ENCODE measurements around the gene MB21D2.

MB21D2 gene

GRCh38 chr3:192833177-192833890, 84.3 kb downstream of the MB21D2 start:
- DNase-seq (ENCODE audit: low spot score) = peak; percentile 43

GRCh38 chr3:192831801-192832347, 85.8 kb downstream of the MB21D2 start:
- no peak for DNase-seq (ENCODE audit: low spot score)

GRCh38 chr3:192831111-192831644, 86.5 kb downstream of the MB21D2 start:
- peak; percentile 59 for DNase-seq (ENCODE audit: low spot score)

DNA sequence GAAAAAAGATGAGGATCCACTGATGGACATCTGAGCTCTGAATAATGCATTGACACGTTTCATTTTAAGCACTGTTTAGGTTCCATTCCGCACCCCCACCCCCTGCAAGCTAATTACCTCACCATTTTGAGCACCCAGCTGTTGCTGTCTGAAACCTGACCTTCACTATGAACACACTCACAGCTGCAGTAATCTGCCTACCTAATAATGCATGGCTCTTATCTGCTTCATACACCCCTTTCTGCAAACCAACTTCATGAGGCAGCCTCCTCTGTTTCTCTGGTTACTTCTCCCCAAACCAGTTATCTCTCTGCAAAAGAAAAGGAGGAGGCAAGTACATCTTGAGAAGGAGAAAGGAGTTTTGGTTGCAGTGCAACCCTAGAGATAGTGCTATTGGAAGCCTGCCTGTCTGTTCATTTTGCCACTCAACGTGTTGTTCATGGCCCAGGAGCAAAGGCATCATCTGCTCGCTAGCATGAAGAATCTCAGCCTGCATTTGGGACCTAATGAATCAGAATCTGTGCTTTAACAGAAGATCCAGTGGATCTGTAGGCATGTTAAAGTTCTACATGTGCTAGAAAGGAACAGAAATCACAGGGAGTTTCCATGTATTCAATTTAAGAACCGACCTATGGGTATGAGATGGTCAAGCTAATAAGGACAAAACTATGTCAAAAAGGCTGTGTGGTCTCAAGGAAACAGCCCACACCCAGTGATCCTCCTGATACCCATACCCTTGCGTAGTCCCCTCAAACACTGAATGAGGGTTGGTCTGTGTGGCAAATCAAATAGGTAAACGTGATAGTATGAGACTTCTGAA, 87.2 kb downstream of the MB21D2 start:
- no peak for DNase-seq (ENCODE audit: low spot score)

DNA sequence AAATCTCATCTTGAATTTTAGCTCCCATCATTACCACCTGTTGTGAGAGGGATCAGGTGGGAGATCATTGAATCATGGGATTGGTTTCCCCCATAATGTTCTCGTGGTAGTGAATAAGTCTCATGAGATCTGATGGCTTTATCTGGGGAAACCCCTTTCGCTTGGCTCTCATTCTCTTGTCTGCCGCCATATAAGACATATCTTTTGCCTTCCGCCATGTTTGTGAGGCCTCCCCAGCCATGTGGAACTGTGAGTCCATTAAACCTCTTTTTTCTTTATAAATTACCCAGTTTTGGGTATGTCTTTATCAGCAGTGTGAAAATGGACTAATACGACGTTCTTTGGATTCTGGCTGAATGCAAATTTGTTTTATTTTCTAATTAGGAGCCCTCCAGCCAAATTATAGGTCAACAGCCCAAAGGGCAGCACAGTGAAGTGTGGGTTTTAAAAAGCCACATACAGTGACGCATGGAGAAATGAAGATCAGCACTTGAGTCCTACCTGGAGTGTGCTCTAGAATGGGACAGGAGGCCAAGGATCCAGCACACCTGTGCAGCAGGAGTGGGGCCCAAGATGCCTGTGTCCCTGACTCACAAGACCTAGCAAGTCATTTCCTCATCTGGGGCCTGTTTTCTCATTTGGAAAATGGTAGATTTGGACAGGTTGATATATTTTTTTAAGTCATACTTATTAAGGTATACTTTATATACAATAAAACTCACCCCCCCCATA, 89.6 kb downstream of the MB21D2 start:
- no peak for DNase-seq (ENCODE audit: low spot score)

- DNase-seq (ENCODE audit: low spot score) = no peak
These were observed 90.4 kb downstream of the MB21D2 start for GRCh38 chr3:192827208-192827607.

DNA sequence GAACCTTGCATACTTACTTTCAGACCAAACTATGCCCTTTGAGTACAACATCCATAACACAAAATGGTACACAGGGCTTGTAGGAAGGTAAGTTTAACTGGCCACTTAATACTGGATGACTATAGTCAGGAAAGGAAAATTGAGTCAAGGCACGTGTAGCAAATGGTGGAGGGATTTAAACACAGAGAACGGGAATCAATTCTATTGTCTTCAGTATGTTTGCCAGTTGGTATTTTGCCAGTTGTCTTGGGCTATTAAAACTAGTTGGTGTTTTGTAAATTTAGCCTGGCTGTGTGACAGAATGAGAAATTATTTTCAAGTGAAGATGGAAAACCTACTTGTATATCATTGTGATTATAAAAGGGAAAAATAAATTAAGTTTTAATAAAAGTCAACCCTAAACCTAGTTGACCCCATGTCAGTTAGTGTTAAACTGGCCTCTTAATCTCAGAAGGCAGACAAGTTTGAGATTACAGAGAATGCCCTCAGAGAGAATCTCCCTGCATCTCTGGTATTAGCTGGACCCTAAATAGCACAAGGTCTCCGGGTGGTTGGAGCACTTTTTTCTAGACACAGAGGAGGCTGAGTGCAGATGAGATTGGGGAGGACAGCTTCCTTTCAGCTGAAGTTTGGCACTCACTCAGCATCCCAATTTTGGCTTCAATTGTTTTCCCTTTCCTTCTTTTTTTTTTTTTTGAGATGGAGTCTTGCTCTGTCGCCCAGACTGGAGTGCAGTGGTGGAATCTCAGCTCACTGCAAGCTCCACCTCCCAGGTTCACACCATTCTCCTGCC, 91.2 kb downstream of the MB21D2 start:
- DNase-seq (ENCODE audit: low spot score) = no peak

GRCh38 chr3:192825657-192826200, 91.9 kb downstream of the MB21D2 start:
- DNase-seq (ENCODE audit: low spot score) = peak; percentile 17

- DNase-seq (ENCODE audit: low spot score) = no peak
These were observed 92.4 kb downstream of the MB21D2 start for GRCh38 chr3:192825216-192825615.

DNA sequence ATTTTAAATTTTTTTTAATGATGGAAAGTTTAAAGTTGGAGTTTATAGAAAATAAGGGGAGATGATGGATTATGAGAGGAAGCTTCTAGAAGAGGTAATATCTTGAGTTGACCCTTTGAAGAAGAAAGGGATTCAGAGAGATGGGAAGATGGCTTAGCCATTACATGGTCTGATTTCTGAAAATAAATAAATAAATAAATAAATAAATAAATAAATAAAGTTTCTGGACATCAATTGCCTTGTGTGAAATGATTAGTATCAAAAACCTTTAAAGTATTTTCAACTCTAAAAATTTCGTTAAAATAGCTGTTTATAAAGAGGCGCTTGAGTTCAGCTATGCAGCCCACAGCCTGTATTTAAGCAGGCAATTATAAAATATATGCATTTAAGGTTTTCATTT, 93.3 kb downstream of the MB21D2 start:
- no peak for DNase-seq (ENCODE audit: low spot score)

GRCh38 chr3:192821161-192821560, 96.5 kb downstream of the MB21D2 start:
- no peak for DNase-seq (ENCODE audit: low spot score)

- no peak for DNase-seq (ENCODE audit: low spot score)
These were observed 97.5 kb downstream of the MB21D2 start for GRCh38 chr3:192820161-192820560.

DNA sequence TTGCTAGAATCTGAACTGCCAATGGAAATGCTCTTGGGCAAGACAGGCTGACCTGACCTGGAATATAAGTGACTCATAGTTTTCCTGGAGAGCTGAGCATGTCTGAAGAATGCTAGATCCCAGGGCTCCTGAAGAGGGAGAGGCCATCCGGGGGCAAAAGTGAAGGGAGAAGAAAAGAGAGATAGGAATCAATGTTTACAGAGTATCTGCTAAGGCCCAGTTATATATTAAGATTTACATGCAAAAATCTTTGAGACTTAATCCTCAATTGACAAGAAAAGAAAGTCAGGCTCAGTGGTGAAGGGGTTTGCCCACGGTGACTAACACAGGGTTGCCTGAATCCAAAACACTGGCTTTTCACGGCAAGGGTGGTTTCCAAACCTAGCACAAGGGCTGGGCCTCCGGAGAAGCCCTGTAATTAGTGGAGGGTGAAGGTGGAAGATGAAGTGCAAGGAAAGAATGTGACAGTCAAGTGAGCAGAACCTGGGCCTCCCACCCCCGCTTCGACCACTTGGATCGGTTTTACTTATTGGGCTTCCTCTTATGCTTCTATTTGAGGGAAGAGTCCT, 98.6 kb downstream of the MB21D2 start:
- DNase-seq (ENCODE audit: low spot score) = peak; percentile 82

DNA sequence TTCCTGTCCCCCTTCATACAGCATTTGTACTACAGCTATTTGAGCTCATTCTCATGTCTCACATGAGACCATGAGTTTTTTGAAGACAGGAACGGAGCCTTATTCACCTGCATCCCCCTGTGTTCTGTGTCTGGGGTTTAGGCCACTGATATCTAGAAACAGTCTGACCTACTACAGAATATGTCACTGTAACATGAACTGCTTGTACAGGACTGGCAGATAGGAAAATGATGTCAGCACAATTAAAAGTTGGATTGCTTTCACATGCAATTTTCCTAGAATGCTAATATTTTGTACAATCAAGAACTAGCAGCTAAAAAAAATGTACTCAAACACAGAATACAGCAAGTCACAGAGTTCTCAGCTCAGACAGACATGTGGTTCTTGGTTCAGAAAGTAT, 99.5 kb downstream of the MB21D2 start:
- DNase-seq (ENCODE audit: low spot score) = no peak

DNA sequence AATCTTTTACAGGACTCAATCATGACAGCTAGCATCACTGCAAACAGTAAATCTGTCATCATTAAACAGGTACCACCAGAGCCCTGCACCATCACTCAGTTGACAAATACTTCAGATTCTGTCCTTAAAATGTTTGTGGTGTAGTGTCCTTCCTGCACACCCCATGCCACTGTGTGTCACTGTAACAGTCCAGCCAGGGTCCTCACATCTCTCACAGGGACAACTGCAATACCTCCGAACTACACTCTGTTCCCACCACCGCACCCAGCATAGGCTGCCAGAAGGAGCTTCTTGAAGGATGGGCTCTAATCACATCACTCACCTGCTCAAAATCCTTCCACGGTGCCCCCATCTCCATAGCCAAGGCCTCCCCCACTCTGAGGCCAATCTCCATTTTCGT, 100.2 kb downstream of the MB21D2 start:
- DNase-seq (ENCODE audit: low spot score) = no peak

DNA sequence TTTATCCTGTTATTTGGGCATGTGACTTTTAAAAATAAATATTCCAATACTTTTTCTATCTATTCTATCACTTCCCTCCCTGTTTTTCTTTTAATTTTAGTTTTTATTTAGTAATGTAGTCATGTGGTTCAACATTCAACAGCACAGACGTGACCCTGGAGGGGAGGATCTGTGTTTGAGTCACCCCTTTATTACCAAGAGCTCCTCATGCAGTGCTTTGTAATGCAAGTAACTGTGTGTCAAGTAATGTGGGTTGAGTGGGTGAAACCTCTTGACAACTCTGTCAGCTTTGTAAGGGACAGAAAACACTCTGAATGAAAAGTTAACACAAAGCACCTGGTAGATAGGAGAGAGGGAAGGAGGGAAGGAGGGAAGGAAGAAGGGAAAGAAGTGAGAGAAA, 100.6 kb downstream of the MB21D2 start:
- peak; percentile 41 for DNase-seq (ENCODE audit: low spot score)

DNA sequence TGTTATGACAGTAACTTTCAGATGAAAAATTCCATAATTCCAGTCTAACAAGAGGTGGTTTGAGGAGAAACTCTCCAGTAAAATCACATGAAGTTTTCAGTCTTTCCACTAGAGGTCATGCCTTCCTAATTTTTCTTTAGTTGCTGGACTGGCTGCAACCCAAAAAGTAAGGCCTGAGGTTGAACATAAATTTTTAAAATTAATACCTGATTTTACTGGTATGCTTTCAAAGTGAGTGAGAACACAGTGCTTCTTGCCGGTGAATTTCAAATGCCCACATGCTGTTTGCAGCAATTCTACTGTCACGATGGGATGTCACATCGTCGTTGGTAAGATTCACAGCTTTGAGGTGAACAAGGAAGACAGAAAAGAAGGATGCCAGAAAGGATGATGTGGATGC, 101.3 kb downstream of the MB21D2 start:
- DNase-seq (ENCODE audit: low spot score) = peak; percentile 55

- DNase-seq (ENCODE audit: low spot score) = peak; percentile 42
These were observed 104.8 kb downstream of the MB21D2 start for GRCh38 chr3:192812743-192813383.

DNA sequence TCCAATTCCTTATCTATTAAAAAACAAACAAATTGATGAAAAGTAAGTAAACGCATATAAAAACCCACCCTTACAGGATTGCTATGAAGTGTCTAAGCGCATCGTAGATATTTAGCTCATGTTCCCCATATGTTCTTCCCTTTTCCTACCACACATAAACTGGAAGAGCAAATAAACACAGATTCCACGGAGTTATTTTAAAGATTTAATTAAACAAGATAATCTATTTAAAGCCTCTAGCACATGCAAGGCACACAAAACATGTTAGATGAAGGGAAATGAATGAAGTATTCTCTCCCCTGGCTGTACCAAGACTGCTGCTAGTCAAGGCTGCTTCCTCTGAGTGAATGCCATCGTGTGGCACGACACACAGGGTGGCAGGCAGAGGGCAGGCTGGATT, 111.9 kb downstream of the MB21D2 start:
- DNase-seq (ENCODE audit: low spot score) = no peak

DNA sequence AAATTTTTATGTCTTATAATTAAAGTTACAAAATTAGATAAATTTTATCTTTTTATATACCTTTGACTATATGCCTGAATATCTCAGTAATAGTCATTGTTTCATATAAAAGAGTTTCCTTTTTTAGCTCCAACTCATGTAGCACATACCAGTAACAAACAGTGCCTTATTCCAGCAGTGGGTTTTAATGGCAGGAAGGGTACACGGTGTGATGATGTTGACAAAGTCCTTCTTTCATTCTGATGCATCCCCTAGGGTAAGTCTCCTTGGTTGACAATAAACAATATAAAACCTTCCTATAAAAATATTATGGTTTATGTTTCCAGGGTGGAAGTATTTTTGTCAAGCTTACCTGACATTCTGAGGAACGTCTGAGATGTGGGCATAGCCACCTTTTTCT, 113.2 kb downstream of the MB21D2 start:
- no peak for DNase-seq (ENCODE audit: low spot score)

Data from AG20443 (cell line).